Left colon (tissue), 2 donors: Measurements from ENCODE around the gene NCOA6. TPM values are rescaled to one million over a fixed set of nuclear protein-coding genes. Genes with fewer than 3 reads are reported as not detected.
"Not testable (repeated sequence)": the region's sequence is repeated elsewhere in the genome, so short reads cannot be mapped to it uniquely, and the experiment has no call there.

Experiments
- ATAC-seq: fragments of 200-7000 bp; cut with Tn5 transposase; one replicate; pipeline ENCODE4 v1.9.1; 2020; ENCODE audit warnings: mild to moderate bottlenecking, moderate library complexity
- DNase-seq, 2 donors: peaks; one replicate each; pipeline ENCODE4 v3.0.0-alpha.2; 2020
- intact Hi-C, 2 donors: fragments of 100-400 bp; cut with DNase I in 1 of 2; cut with micrococcal nuclease in 1 of 2; formaldehyde crosslinking; loops; one replicate each; pipeline versions ENCODE4 v1.11.2 to v1.14.0; 2022; cut with DNase I, micrococcal nuclease
- total RNA-seq, 2 donors: library from RNA; stranded (reverse); fragmentation: NEBNext Ultra II Directional; extraction: Animal tissue kit (Norgen Biotek cat#: 25700); gene quantifications; one replicate each; pipeline ENCODE4 v1.2.1, GENCODE V29; 2021
- donor health status: DM: no; HTN: no; CAD: no.
- donor health status: DM: yes; HTN: yes; CAD: no.

NCOA6 gene
- total RNA-seq, 2 donors from 2014 or later, result 36.1 to 40.0 TPM

DNA sequence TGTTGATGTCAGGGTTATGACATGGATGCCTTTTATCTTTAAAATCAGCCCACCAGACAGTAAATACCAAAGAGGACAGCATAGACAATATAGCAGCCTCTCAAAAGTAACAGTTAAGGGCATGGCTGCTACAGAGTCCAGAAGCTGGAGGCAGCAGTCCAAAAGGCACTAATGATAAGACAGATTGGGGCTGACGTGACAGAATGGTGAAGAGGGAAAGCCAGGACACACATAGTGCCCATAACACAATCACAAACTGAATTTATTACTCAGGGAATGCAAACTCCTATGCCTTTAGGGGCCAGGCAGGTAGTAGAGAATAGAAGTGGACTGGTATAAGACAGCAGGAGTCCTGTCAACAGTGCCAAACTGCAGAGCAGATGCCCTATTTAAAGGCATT lies 80.6 kb downstream of the NCOA6 start:
- ATAC-seq, result no peak
- intact Hi-C loops, result no loop called here
- DNase-seq, result no peak

- DNase-seq (no peak), ATAC-seq (no peak)
- intact Hi-C loops, result no loop called here
Measured at GRCh38 chr20:34744340-34744739, 81.1 kb downstream of the NCOA6 start.

DNA sequence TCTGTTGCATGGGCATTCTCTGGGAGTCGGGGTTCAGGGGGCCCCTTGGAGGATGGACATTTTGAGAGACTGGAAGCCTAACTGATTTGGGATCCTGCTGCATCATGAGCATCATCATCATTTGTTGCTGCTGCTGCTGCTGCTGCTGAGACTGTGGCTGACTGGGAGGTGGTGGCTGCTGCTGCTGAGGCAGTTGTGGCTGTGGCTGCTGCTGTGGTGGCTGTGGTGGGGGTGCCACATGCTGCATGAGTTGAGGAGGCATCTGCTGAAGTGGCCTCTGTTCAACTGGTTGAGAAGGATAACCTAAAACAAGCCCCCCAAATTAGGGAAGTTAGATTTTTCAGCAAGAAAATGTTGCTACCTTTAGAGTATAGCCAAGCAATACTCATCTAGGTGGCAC lies 82.4 kb downstream of the NCOA6 start:
- intact Hi-C loops, result no loop called here
- DNase-seq, result no peak
- ATAC-seq, result no peak

GRCh38 chr20:34736106-34736735 lies 89.2 kb downstream of the NCOA6 start:
- no peak for ATAC-seq
- intact Hi-C loops, result no loop called here
- DNase-seq, result no peak

- intact Hi-C loops, result no loop called here
- DNase-seq, result no peak
- no peak for ATAC-seq
Measured at GRCh38 chr20:34732523-34732922, 92.9 kb downstream of the NCOA6 start.

GRCh38 chr20:34729416-34729815 lies 96.0 kb downstream of the NCOA6 start:
- ATAC-seq (no peak), DNase-seq (no peak)
- intact Hi-C loops, result no loop called here

DNA sequence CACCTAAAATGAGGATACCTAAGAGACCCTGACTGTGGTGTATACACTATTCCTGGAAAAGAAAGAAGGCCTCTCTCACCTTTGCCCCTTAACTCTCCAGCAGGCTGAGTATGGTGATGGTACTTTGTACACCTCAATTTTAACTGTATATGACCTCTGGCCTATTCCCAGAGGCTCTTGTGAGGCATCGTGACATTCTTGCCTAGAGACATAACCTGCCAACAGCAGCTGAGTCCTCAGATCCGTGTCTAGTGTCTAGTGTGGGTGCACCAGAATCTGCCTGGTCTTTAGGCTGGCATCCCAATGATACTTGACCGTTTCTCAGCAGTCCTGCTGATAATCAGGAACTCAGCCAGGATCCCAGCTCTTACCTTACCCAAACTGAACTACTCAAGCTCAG lies 101.3 kb downstream of the NCOA6 start:
- DNase-seq, result no peak
- intact Hi-C loops, result no loop called here
- ATAC-seq, result no peak

DNA sequence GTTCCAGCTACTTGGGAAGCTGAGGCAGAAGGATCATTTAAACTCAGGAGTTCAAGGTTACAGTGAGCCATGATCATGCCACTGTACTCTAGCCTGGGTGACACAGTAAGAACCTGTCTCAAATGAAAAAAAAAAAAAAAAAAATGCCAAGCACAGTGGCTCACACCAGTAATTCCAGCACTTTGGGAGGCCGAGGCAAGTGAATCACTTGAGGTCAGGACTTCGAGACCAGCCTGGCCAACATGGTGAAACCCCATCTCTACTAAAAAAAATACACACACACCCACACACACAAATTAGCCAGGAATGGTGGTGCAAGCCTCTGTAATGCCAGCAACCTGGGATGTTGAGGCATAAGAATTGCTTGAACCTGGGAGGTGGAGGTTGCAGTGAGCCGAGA lies 102.9 kb downstream of the NCOA6 start:
- ATAC-seq, intact Hi-C loops, DNase-seq: not testable (repeated sequence)

DNA sequence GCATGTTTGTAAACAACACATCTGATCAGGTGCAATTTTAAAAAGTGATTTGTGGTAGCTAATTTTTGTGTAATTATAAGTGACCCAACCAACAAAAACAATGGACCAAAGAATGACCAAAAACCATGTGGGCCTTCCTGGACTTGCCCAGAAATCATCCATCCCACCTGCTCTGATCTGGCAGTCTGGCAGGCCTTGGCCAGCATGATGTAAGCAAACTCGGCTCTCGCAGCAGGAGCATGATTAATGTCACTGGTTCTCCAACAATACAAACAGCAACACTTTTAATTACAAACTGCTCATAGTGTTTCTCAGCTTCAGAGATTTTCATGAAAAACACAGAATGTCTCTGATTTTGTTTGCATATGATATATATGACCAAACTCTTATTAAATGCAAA lies 105.2 kb downstream of the NCOA6 start:
- ATAC-seq (no peak), DNase-seq (no peak)
- intact Hi-C loops, result no loop called here

DNA sequence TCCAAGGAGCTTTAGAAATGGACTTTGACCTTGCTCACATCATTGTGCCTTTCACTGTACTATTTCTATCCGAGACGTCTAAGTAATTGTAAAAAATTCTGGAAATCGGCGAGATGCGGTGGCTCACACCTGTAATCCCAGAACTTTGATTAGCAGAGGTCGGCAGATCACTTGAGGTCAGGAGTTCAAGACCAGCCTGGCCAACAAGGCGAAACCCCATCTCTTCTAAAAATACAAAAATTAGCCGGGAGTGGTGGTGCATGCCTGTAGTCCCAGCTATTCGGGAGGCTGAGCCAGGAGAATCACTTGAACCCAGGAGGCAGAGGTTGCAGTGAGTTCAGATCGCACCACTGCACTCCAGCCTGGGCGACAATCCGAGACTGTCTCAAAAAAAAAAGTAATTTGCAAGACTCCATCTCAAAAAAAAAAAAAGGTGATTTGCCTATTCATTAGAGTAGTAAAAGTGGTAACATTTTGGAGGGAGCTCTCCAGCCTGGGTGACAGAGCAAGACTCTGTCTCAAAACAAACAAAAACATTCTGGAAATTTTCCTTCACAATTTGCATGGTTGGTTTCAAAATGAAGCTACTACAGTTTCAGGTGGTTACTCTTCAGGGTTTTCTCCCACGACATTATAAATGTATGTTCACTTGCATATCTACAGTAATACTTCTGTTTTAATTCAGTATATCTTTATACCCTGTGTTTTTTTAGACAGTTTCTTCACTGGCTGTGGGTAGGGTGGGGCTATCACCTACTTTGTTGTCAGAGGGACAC lies 106.0 kb downstream of the NCOA6 start:
- DNase-seq, ATAC-seq, intact Hi-C loops: not testable (repeated sequence)

- intact Hi-C loops, result no loop called here
- ATAC-seq, result no peak
- DNase-seq, result no peak
Measured at GRCh38 chr20:34717230-34718095, 108.0 kb downstream of the NCOA6 start.

GRCh38 chr20:34716921-34717229 lies 108.6 kb downstream of the NCOA6 start:
- intact Hi-C loops, result no loop called here
- no peak for ATAC-seq
- no peak for DNase-seq

DNA sequence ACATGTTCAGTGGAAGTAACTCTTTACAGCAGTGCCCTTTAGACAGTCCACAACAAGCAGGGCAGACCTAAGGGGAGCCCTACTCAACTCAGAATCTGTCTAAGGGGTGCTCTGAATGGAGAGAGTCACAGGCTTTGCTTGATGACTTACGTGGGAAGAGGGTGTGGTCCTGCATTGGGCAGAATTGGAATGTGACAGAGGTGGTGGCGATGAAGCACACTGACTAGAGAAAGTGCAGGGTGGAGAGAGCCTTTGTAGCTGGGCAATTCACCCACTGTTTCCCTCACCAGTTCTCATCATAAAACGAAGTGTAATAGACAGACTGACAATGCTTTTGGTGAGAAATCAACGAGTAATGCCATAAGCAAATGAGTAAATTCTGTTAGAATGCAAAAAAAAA lies 110.1 kb downstream of the NCOA6 start:
- ATAC-seq (no peak), DNase-seq (no peak)
- intact Hi-C loops, result no loop called here

GRCh38 chr20:34713944-34714515 lies 111.4 kb downstream of the NCOA6 start:
- intact Hi-C loops, ATAC-seq, DNase-seq: not testable (repeated sequence)

GRCh38 chr20:34713194-34713943 lies 112.1 kb downstream of the NCOA6 start:
- ATAC-seq (no peak), DNase-seq (no peak)
- intact Hi-C loops, result no loop called here

- intact Hi-C loops, result no loop called here
- DNase-seq (no peak), ATAC-seq (no peak)
Measured at GRCh38 chr20:34712525-34713192, 112.8 kb downstream of the NCOA6 start.

DNA sequence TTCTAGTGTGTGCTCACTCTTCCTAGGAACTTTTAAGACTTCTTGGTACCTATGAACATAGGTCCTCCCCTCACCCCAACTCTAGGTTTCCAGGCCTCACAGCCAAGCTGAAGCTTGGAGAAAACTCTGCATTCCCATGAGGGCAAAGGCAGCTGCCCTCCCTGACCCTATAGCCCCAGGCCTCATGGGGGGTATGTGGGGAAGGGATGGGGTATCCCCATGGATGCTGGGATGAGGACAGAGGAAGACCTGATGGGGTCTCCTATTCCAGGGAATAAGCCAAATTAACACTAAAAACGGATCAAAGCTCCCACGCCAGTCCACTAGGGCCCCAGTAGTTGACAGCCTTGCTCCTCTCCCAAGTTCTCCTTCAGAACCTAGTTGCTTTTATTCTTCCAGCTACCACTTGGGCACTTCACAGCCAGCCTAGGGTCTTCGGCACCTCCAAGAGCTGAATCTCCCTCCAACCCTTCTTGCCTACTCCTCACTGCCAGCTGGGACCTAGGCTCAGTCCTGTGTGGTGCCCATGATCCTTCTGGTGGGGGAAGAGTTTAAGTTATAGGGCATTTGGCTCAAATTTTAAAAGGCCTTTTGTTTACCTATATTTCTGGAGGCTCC lies 113.5 kb downstream of the NCOA6 start:
- no peak for DNase-seq
- no peak for ATAC-seq
- intact Hi-C loops, result no loop called here
